Transverse colon (tissue), 4 donors: ENCODE data around the gene FGFR2. TPM values are rescaled to one million over a fixed set of nuclear protein-coding genes. Genes with fewer than 3 reads are reported as not detected.

Source experiments
- DNase-seq: peaks from one replicate; pipeline ENCODE4 v3.0.0-alpha.2; 2019
- H3K27ac ChIP-seq, 4 donors: fragments of 200-600 bp; sonication (generic); 2 replicates each; pipeline ENCODE4 v1.5.1; 2016 to 2018; ENCODE audit warnings: inconsistent platforms in 4 of 4
- H3K27me3 ChIP-seq: fragments of 200-600 bp; sonication (generic); 2 replicates; pipeline ENCODE4 v1.5.1; 2017; ENCODE audit warnings: inconsistent platforms
- H3K36me3 ChIP-seq, 4 donors: fragments of 200-600 bp; sonication (generic); 2 replicates each; pipeline ENCODE4 v1.5.1; 2017 to 2019; ENCODE audit warnings: inconsistent platforms in 4 of 4
- H3K4me1 ChIP-seq, 4 donors: fragments of 200-600 bp; sonication (generic); 2 replicates each; pipeline ENCODE4 v1.5.1; 2017 to 2020; ENCODE audit warnings: inconsistent platforms in 4 of 4
- H3K4me3 ChIP-seq, 4 donors: fragments of 200-600 bp; sonication (generic); 1 replicate in 1 of 4; 2 replicates in 3 of 4; pipeline versions ENCODE4 v1.5.1 to v1.6.1; 2017 to 2019; ENCODE audit warnings: inconsistent platforms in 4 of 4
- H3K9me3 ChIP-seq, 2 donors: fragments of 200-600 bp; sonication (generic); 2 replicates each; pipeline ENCODE4 v1.5.1; 2017 to 2019; ENCODE audit warnings: inconsistent platforms in 2 of 2
- EP300 ChIP-seq: sonication (generic); formaldehyde crosslinking; IDR thresholded peaks from one replicate; pipeline ENCODE4 v1.6.1; 2017; ENCODE audit warnings: antibody characterized with exemption, low read depth
- POLR2A ChIP-seq: fragments of 450-650 bp; IDR thresholded peaks from one replicate; pipeline ENCODE4 v1.6.1; 2016; ENCODE audit warnings: antibody characterized with exemption, mild to moderate bottlenecking, moderate library complexity
- POLR2AphosphoS5 ChIP-seq, 3 donors: sonication (generic); formaldehyde crosslinking; IDR thresholded peaks; one replicate each; pipeline ENCODE4 v1.6.1; 2016; ENCODE audit warnings: antibody characterized with exemption in 3 of 3
- WGBS, 2 donors: methylation state at CpG; one replicate each; pipeline ENCODE4 v1.1.5; 2018; ENCODE audit warnings: low coverage in 1 of 2; 5-methylcytosine and 5-hydroxymethylcytosine counted together
- in situ Hi-C, 4 donors: fragments of 200-750 bp; cut with MboI; loops; one replicate each; pipeline versions ENCODE4 v1.15.0 to v1.15.1; 2017; ENCODE audit warnings: low sequenced_read_pairs in 3 of 4, low pct_ligation_motif_present in 1 of 4, low pct_unique_long_range_greater_than_20kb in 1 of 4
- intact Hi-C: fragments of 100-400 bp; cut with DNase I; formaldehyde crosslinking; loops from one replicate; pipeline ENCODE4 v1.15.1; 2023; ENCODE audit warnings: low total_unique reads
- total RNA-seq, 4 donors: library from RNA; depleted of rRNA; stranded (reverse); fragments of >200 nt; gene quantifications; one replicate each; pipeline ENCODE4 v1.1.0, GENCODE V29; 2016
- TF ChIP-seq, protein P1 (sequence below), 5 experiments: fragments of 200-600 bp in 3 of 5; fragments of 450-650 bp in 2 of 5; sonication (generic) in 3 of 5; IDR thresholded peaks; 1 replicate in 2 of 5; 2 replicates in 3 of 5; pipeline ENCODE4 v1.5.1; 2016 to 2017; ENCODE audit warnings: antibody characterized with exemption in 5 of 5, inconsistent platforms in 3 of 5, mild to moderate bottlenecking in 2 of 5, moderate library complexity in 1 of 5

FGFR2 gene
- total RNA-seq, 4 donors from 2014 or later, result 30.3 to 114 (median 87.9) TPM

DNA sequence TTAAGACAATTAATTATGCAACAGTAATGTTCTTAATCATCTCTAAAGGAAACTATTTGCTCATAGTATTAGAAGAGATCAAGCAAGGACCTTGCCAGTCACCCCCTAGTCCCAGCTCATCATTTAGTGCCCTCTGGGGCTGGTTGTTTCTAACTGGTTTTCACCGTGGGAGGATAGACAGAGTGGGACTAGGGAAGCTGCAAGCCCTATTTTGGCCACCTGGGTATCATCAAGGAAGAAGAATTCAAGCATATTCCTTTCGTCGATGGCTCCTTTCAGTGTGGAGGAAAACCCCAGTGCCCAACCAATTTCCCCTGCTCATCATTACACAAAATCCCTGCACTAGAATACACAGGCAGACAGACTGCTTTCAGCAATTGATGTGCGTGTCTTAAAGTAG, 30.6 kb upstream of the FGFR2 start:
- TF ChIP-seq POLR2A (no peak), POLR2AphosphoS5 (IDR thresholded peaks at IDR 0.05) (no peak), EP300 (no peak)
- TF ChIP-seq, protein P1, sequence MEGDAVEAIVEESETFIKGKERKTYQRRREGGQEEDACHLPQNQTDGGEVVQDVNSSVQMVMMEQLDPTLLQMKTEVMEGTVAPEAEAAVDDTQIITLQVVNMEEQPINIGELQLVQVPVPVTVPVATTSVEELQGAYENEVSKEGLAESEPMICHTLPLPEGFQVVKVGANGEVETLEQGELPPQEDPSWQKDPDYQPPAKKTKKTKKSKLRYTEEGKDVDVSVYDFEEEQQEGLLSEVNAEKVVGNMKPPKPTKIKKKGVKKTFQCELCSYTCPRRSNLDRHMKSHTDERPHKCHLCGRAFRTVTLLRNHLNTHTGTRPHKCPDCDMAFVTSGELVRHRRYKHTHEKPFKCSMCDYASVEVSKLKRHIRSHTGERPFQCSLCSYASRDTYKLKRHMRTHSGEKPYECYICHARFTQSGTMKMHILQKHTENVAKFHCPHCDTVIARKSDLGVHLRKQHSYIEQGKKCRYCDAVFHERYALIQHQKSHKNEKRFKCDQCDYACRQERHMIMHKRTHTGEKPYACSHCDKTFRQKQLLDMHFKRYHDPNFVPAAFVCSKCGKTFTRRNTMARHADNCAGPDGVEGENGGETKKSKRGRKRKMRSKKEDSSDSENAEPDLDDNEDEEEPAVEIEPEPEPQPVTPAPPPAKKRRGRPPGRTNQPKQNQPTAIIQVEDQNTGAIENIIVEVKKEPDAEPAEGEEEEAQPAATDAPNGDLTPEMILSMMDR (IDR thresholded peaks at IDR 0.05), result no peak
- H3K9me3 ChIP-seq, result no peaks in the 10 kb centered on the region
- no peak for DNase-seq
- H3K4me3 ChIP-seq, result no peak overlapping the region
- in situ Hi-C loops, result no loop called here
- 68% methylated on average over 4 of the region's 4 CpGs; no CpG with 5 or more reads in 1 of the 2 donors for WGBS, 2 donors
- intact Hi-C loops, result loop anchor here (10.0 kb wide), 1 partner anchor 106 kb away; no protein-coding TSS in a partner anchor
- no peaks in the 10 kb centered on the region for H3K4me1 ChIP-seq
- no peaks in the 10 kb centered on the region for H3K27me3 ChIP-seq
- peak overlapping the region in 2 of 4 donors; percentile 42 to 64 for H3K27ac ChIP-seq
- H3K36me3 ChIP-seq, result no peaks in the 10 kb centered on the region

DNA sequence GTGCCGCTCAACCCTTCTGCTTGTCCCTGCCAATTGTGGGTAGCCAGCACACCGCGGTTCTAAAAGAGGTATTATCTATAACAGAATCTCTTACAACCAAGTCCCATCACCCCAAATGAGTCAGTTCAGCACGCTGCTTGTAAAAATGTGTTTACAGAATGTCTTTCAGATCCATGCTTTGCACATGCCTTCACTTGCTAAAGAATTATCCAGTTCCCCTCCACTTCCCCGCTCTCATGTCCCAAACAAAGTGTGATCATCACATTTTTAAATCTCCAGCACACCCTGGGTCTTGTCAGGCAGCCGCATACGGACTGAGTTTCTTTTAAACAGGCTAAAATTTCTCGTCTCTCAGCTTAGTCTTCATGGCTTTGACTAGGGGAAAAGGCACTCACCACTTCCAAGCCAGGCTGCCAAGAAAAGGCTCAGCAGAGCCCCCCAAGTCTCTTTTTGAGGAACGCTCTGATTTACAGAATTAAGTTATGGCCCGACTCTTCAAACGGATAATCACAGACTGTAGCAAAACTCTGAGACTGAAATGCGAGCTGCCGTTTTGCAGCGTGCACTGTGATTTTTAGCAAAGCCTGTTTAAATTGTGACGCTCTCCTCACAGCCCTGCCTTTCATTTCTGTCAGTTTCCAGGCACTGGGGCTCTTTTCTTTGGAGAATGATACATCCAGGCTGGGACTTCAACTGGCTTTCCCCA, 29.8 kb upstream of the FGFR2 start:
- no peak overlapping the region for H3K4me3 ChIP-seq
- no peaks in the 10 kb centered on the region for H3K4me1 ChIP-seq
- in situ Hi-C loops, result no loop called here
- H3K27ac ChIP-seq, result peak overlapping the region in 3 of 4 donors; percentile 42 to 64 (median 63)
- no peaks in the 10 kb centered on the region for H3K36me3 ChIP-seq
- 57 to 61% methylated on average over 5 to 15 of the region's 15 CpGs for WGBS, 2 donors
- no peaks in the 10 kb centered on the region for H3K9me3 ChIP-seq
- TF ChIP-seq EP300 (no peak), POLR2AphosphoS5 (IDR thresholded peaks at IDR 0.05) (no peak), POLR2A (no peak)
- TF ChIP-seq, protein P1 (IDR thresholded peaks at IDR 0.05), result no peak
- intact Hi-C loops, result loop anchor here (10.0 kb wide), 1 partner anchor 107 kb away; no protein-coding TSS in a partner anchor
- no peak for DNase-seq
- no peaks in the 10 kb centered on the region for H3K27me3 ChIP-seq

DNA sequence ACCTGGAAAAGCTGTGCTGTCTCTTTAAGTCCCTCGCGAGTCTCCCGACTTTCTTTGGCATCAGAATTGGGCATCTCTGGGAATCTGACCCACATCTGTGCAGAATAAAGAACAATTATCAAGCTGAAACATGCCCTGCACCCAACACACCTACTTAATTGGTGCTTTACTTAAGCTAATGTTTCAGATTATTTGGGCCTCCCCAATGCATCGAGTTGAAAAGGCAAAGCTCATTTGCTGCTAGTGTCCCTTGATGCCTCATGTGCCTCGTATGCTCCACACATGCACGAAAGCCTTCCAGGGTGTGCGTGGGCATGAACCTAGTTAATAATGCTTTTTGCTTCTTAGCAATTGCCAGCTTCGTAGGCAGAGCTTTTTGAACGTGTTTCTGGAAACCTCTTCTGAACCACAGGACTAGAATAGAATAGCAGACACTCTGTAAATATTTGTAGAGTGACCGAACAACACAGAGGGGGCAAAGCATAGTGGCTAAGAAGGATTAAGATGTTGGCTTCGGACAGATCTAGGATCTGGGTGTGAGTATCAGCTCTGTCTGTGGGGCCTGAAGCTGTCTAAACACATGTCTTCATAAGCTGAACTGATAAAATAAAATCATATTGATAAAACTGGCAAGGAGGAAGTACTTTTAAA, 26.7 kb upstream of the FGFR2 start:
- in situ Hi-C loops (loop anchor here in 2 of 4 donors (25.0 kb wide), 1 partner anchor 663 kb away; no protein-coding TSS in a partner anchor), intact Hi-C loops (loop anchor here (10.0 kb wide), 1 partner anchor 110 kb away; no protein-coding TSS in a partner anchor)
- H3K27me3 ChIP-seq, result no peaks in the 10 kb centered on the region
- no peaks in the 10 kb centered on the region for H3K36me3 ChIP-seq
- no peaks in the 10 kb centered on the region for H3K4me1 ChIP-seq
- no peak for DNase-seq
- no peak overlapping the region for H3K27ac ChIP-seq
- no peak overlapping the region for H3K4me3 ChIP-seq
- 50 to 86% methylated on average over 1 to 11 of the region's 11 CpGs for WGBS, 2 donors
- no peaks in the 10 kb centered on the region for H3K9me3 ChIP-seq
- TF ChIP-seq, protein P1 (IDR thresholded peaks at IDR 0.05), result no peak
- TF ChIP-seq EP300 (no peak), POLR2A (no peak), POLR2AphosphoS5 (IDR thresholded peaks at IDR 0.05) (no peak)

DNA sequence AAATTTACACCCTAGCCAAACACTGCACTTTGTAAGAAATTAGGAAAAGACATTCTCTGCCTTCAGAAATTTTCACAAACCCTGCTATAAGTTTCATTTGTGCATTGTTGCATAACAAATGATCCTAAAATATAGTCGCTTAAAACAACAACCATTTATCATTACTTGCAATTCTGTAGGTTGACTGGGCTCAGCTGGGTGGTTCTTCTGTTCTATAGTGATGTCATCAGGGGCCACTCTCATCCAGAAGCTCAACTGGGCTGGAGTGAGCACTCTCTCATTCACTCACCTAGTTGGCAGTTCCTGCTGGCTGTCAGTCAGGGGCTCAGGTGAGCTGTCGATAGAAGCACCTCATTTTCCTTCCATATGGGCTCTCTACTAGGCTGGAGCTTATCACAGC, 20.7 kb upstream of the FGFR2 start:
- H3K36me3 ChIP-seq, result no peaks in the 10 kb centered on the region
- no peak overlapping the region for H3K27ac ChIP-seq
- in situ Hi-C loops, result loop anchor here in 3 of 4 donors (10.0 to 25.0 kb wide), 2 partner anchors 657 to 674 kb away; no protein-coding TSS in a partner anchor
- WGBS, 2 donors, result 60 to 100% methylated on average over 1 to 2 of the region's 2 CpGs
- H3K9me3 ChIP-seq, result no peaks in the 10 kb centered on the region
- no peaks in the 10 kb centered on the region for H3K27me3 ChIP-seq
- no peak for TF ChIP-seq EP300
- no peak for TF ChIP-seq POLR2AphosphoS5 (IDR thresholded peaks at IDR 0.05)
- TF ChIP-seq POLR2A, result no peak
- TF ChIP-seq, protein P1 (IDR thresholded peaks at IDR 0.05), result no peak
- intact Hi-C loops, result no loop called here
- no peak for DNase-seq
- H3K4me3 ChIP-seq, result no peak overlapping the region
- no peaks in the 10 kb centered on the region for H3K4me1 ChIP-seq
